ENCODE measurements around the gene CDH4. TPM values are rescaled to one million over a fixed set of nuclear protein-coding genes. Genes with fewer than 3 reads are reported as not detected.
A peak's percentile ranks its signal among the peaks of the same experiment; 100 is the strongest.
"Not testable (repeated sequence)": the region's sequence is repeated elsewhere in the genome, so short reads cannot be mapped to it uniquely, and the experiment has no call there.

Gene CDH4
- total RNA-seq, 1 experiment from 2014 or later = 0.12 TPM

DNA sequence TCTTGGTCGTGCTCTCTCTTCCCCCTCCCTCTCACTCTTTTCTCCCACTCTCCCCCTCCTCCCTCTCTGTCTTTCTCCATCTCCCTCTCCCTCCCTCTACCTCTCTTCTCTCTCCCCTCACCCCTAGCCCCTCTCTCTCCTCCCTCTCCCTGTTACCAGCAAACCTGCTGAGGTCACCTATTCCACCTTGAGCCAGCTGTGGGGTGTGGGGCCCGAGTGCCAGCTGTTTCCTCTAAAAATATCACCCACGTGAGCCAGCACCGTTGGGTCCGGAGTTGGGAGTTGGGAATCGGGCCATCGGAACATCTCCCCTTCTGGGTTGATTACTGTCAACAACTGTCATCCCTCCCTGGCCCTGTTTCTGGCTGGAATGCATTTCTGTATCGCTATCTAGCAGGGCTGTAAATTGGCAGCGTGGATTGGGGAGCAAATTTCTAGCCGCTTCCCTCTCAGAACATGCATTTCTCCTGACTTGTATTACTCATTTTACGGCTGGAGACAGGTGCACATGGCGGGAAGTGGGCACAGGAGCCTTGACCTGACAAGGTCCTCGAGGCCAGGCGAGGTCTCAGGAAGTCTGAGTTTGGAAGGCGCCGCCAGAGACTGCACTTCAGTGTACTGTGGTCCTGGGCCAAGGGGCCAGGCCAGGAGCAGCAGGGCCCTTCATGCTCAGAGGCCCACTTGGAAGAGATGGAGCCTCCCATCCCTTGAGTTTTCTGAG is 165.3 kb downstream of the CDH4 start:
- no peak for DNase-seq (ENCODE audit: low read depth)

DNA sequence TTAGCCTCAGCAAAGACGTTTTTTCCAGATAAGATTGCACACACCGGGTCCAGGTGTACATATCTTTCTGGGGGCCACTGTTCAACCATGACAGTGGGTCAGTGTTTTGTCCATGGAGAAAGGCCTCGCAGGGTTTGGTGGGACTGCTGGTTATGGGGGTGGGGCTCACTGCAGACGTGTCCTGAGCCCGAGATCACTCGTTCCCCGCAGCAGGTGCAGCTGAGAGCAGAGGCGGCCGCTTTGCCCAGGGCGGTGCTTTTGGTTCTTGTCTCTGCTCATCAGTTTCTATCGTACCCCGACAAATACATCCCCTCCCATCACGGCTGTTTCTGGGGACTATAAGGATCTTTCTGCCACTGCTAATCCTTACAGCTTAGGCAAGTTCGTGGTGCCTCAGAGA is 166.9 kb downstream of the CDH4 start:
- no peak for DNase-seq (ENCODE audit: low read depth)

DNA sequence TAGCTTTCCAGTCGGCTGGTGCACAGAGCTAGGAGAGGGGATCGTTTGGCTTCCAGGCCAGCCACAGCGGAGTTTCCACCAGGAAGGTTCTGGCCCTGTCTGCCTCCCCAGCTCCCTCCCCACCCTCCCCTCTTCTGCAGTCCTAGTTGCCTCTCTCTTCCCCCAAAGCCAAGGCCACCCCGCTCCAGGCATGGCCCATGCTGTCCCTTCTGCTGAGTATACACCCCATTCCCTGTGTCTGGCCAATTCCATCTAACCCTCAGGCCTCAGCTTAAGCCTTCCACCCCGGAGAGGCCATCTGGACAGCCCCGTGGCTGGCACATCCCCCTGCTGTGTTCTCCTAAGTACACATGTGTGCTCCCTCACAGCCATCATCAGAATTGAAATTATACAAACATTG is 167.4 kb downstream of the CDH4 start:
- no peak for DNase-seq (ENCODE audit: low read depth)

DNA sequence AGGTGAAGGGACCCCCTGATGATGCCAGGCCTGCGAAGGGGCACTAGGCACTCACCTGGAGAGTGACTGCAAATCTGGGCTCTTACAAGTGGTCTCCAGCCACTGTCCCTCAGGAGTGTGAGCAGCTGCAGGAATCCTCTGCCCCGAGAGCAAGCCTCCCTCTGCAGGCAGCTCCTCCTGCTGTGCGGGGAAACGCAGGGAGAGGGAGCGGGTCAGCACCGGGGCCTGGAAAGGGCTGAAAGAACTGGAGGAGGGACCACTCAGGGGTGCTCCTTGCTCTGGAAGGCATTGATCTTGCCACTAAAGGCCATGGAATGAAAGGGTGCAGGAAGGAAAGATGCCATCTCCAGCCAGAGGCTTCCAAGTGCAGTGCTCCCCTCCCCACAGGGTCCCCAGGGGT is 168.0 kb downstream of the CDH4 start:
- DNase-seq (ENCODE audit: low read depth) = no peak

- DNase-seq (ENCODE audit: low read depth) = no peak
Measured at GRCh38 chr20:61420781-61421180, 168.7 kb downstream of the CDH4 start.

DNA sequence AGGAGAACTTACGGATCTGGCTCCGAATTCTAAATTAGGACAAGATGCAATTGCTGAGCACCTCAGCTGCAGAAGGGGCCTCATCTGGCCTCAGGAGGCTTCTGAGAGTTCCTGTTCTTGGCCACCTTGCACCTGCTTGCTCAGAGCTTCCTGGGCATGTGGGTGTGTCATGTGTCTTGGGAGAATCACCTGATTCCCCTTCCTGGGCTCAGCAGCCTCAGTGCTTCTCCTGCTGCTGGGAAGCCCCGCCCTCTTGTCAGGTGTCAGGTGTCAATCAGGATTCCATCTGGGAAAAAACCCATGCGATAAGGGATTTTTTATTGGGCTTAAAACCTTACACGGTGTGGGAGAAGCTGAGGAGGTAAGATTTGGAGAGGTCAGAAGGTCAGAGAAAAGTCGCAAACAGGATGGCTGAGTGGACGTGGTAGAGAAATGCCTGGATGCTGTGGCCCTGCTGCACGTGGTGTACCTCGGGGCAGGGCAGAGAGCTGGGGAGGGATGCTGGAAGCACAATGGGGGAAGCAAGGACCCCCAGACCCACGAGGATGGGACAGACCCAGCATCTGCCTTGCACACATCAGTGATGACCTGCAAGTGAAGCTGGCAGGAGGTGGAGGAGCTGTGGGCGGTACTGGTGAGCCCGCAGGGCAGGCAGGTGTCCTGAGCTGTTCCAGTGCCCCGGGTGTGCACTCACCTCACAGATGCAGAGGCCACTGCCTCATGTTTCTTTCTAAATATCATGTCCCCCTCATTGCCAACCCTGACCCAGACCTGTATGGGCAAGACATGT is 170.8 kb downstream of the CDH4 start:
- no peak for DNase-seq (ENCODE audit: low read depth)

- no peak for DNase-seq (ENCODE audit: low read depth)
Measured at GRCh38 chr20:61424011-61424627, 172.1 kb downstream of the CDH4 start.

DNA sequence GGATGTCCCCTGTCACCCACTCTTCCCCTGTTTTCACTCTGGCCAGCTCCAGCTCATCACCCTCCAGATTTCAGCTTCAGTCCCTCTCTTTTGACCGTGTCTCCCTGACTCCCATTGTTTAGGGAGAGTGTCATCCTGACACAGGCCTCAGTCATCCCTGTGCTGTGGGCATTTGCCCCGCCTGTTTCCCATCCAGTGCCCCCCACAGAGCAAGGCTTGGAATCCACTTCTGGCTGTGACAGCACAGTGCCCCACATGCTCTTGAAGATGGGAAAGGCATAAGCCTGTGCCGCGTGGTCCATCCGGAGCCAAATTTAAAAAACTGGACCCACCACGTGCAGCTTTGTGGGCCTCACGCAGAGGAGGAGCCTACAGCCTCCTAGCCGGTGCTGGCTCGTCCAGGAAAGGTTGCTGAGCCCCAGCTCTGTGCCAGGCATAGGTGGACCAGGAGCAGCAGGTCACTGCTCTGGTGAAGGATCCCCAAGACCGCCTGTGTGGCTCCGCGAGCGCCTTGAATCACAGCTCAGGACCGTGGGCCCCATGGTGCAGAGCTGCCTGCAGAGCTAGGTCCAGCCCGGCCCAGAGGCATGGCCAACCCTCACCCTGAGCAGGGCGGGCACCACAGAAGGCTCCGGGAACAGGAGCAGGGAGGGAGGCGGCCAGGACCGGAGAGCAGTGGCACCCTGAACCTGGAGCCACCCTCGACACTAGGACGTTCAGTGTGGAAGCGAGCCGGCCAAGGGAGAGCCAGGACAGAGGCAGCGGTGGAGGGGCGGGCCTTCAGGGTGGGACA is 172.8 kb downstream of the CDH4 start:
- DNase-seq (ENCODE audit: low read depth) = no peak

GRCh38 chr20:61425541-61425991 is 173.5 kb downstream of the CDH4 start:
- DNase-seq (ENCODE audit: low read depth) = not testable (repeated sequence)

- no peak for DNase-seq (ENCODE audit: low read depth)
Measured at GRCh38 chr20:61426352-61426751, 174.3 kb downstream of the CDH4 start.

GRCh38 chr20:61429458-61430227 is 177.6 kb downstream of the CDH4 start:
- no peak for DNase-seq (ENCODE audit: low read depth)

DNA sequence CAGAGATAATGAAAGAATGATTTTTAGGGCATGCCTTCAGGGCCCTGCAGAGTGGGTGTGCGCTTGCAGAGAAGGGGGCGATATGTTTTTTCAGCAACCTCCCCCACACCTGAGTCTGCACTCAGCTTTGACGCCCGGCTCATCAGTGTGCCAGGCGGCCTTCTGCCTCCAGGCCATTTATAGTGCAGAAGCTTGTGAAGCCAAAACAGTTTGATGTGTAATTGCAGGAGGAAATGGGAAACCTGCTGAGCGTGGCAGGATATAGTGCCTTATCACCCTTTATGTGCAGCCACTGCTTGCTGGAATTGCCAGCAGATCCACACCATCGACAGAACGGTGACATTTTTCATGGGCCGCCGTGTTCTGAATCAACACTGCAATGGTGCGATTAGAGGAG is 178.2 kb downstream of the CDH4 start:
- DNase-seq (ENCODE audit: low read depth) = no peak

- DNase-seq (ENCODE audit: low read depth) = no peak
Measured at GRCh38 chr20:61433176-61433575, 181.1 kb downstream of the CDH4 start.

DNA sequence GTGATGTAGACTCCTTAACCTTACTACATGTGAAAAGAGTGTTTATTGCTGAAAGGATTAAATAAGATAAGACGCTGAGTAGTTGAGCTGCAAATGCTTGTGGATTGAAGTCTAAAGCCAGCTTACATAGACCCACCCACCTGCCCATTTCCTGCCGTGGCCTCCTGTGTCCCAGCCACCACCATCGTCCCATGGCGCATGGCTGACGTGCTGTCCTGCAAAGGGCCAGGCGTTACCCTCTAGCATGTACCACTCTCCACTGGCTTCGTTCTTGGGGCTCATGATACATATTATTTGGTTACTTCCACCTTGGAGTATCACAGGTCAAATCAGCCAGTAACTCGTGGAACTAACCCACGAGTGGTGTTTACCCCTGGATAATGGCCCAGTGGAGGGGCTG is 181.8 kb downstream of the CDH4 start:
- DNase-seq (ENCODE audit: low read depth) = no peak

DNA sequence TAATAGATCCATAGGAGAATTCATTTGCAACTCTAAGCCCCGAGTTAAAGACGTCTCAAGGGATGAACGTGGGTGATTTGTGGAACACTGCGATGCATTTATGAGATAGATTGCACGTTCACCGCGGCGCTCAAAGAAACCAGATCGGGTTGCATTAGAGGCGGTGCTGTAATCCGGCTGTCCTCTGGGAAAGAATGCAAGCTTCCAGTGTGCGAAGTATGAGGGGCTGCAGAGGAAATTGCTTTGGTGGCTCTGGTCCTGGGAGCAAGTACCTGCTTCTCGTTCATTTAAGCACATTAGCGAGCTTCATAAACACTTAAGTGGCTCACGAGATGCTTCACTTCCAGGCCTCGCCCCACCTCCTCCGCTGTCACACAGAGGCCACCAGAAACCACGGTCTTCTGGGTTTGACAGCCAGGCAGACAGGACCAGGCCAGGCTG is 182.3 kb downstream of the CDH4 start:
- no peak for DNase-seq (ENCODE audit: low read depth)

- DNase-seq (ENCODE audit: low read depth) = no peak
Measured at GRCh38 chr20:61435184-61435822, 183.2 kb downstream of the CDH4 start.

GRCh38 chr20:61435823-61436220 is 183.8 kb downstream of the CDH4 start:
- DNase-seq (ENCODE audit: low read depth) = no peak

DNA sequence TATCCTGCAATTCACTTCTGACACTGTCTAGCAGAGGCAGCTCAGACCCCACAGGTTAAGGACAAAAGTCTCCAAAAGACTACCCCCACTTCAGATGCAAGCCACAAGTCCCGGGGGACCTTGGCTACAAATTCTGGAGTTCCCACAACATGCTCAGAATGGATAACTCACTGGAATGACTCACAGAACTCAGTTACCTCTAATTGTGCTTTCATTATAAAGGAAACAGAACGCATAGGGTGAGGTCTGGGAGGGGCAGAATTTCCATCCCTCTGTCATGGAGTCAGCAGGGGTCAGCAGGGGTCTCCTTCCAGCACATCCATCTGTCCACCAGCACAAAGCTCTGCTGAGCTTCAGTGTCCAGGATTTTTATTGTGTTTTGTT is 184.2 kb downstream of the CDH4 start:
- DNase-seq (ENCODE audit: low read depth) = peak; percentile 51

GRCh38 chr20:61436667-61437279 is 184.7 kb downstream of the CDH4 start:
- peak; percentile 70 for DNase-seq (ENCODE audit: low read depth)

Measured in RPMI7951 (cell line).